A549 (cell line): Measurements from ENCODE around the gene ELFN1. TPM values are rescaled to one million over a fixed set of nuclear protein-coding genes. Genes with fewer than 3 reads are reported as not detected.

Experiments
- ATAC-seq, 2 experiments: fragments of 200-7000 bp in 1 of 2; fragments of >200 bp in 1 of 2; cut with Nextera tagmentation in 1 of 2; cut with Tn5 transposase in 1 of 2; 3 replicates each; pipeline versions ENCODE4 v1.8.0 to v1.9.1; 2018 to 2020; ENCODE audit warnings: mild to moderate bottlenecking in 1 of 2, moderate library complexity in 1 of 2
- CTCF ChIA-PET: fragments of 300-600 bp; sonication (Branson Sonifier 250); formaldehyde crosslinking; extraction: SDS; loops from one replicate; lab custom pipeline; 2021; ENCODE audit warnings: antibody characterized with exemption, inconsistent platforms; lab: Yijun Ruan, JAX
- POLR2A ChIA-PET: fragments of 350-600 bp; formaldehyde crosslinking; extraction: SDS; loops from one replicate; lab custom pipeline; 2021; ENCODE audit warnings: antibody characterized with exemption, inconsistent platforms; lab: Yijun Ruan, JAX
- DNase-seq, 2 experiments: peaks; one replicate each; pipeline versions ENCODE4 v3.0.0 to v3.0.0-alpha.2; 2011 to 2016; ENCODE audit warnings: low read depth in 1 of 2, low spot score in 1 of 2
- FAIRE-seq: peaks from 2 replicates; lab custom pipeline; 2011; peaks lifted over from hg19 to GRCh38; lab: Jason Lieb, UNC
- H3K27ac ChIP-seq, 2 experiments: fragments of >200 bp; sonication (Bioruptor Twin); formaldehyde crosslinking; 3 replicates each; pipeline ENCODE4 v1.5.1; 2016 to 2017
- H3K4me1 ChIP-seq: fragments of >200 bp; sonication (Bioruptor Twin); formaldehyde crosslinking; 3 replicates; pipeline ENCODE4 v1.6.1; 2016
- H3K4me2 ChIP-seq: fragments of >200 bp; sonication (Bioruptor Twin); formaldehyde crosslinking; 3 replicates; pipeline ENCODE4 v1.6.1; 2016
- H3K4me3 ChIP-seq: fragments of >200 bp; sonication (Bioruptor Twin); formaldehyde crosslinking; 3 replicates; pipeline ENCODE4 v1.5.1; 2016
- H3K9me3 ChIP-seq: fragments of >200 bp; sonication (Bioruptor Twin); formaldehyde crosslinking; 3 replicates; pipeline ENCODE4 v1.6.1; 2016
- BHLHE40 ChIP-seq: IDR thresholded peaks from 2 replicates; pipeline ENCODE4 v1.6.1; 2012; ENCODE audit warnings: low read depth, low read length, inconsistent platforms
- CEBPB ChIP-seq, 2 experiments: fragments of >200 bp in 1 of 2; sonication (Bioruptor Twin) in 1 of 2; formaldehyde crosslinking in 1 of 2; IDR thresholded peaks; 2 replicates each; pipeline ENCODE4 v1.6.1; 2012 to 2016
- EHF ChIP-seq: fragments of 250-450 bp; sonication (Bioruptor Pico); IDR thresholded peaks from 2 replicates; pipeline ENCODE4 v1.5.0; 2020; ENCODE audit warnings: mild to moderate bottlenecking
- EHMT2 ChIP-seq: fragments of 200-600 bp; sonication (generic); IDR thresholded peaks from 2 replicates; pipeline ENCODE4 v1.6.1; 2016; ENCODE audit warnings: antibody characterized with exemption, low read depth, mild to moderate bottlenecking, moderate library complexity
- EP300 ChIP-seq, 2 experiments: fragments of >200 bp; sonication (Bioruptor Twin); formaldehyde crosslinking; IDR thresholded peaks; 2 replicates in 1 of 2; 3 replicates in 1 of 2; pipeline ENCODE4 v1.6.1; 2016 to 2017
- FOSL2 ChIP-seq, 2 experiments: fragments of 450-650 bp in 1 of 2; fragments of >200 bp in 1 of 2; sonication (Bioruptor Twin) in 1 of 2; formaldehyde crosslinking; IDR thresholded peaks; 2 replicates each; pipeline versions ENCODE4 v1.5.0 to v1.6.1; 2016 to 2020; ENCODE audit warnings: mild to moderate bottlenecking in 1 of 2, moderate library complexity in 1 of 2
- FOXS1 ChIP-seq: fragments of 250-450 bp; sonication (Bioruptor Pico); IDR thresholded peaks from 2 replicates; pipeline ENCODE4 v1.5.0; 2020; ENCODE audit warnings: mild to moderate bottlenecking, moderate library complexity
- HOXA7 ChIP-seq: fragments of 250-450 bp; sonication (Bioruptor Pico); IDR thresholded peaks from 2 replicates; pipeline ENCODE4 v1.5.0; 2020; ENCODE audit warnings: mild to moderate bottlenecking, moderate library complexity
- JUN ChIP-seq, 2 experiments: fragments of >200 bp; sonication (Bioruptor Twin); formaldehyde crosslinking; IDR thresholded peaks; 2 replicates in 1 of 2; 3 replicates in 1 of 2; pipeline ENCODE4 v1.6.1; 2016 to 2017
- KDM1A ChIP-seq: fragments of 200-600 bp; sonication (generic); IDR thresholded peaks from 2 replicates; pipeline ENCODE4 v1.6.1; 2016; ENCODE audit warnings: low read depth, mild to moderate bottlenecking
- MYC ChIP-seq: IDR thresholded peaks from 2 replicates; pipeline ENCODE4 v1.6.1; 2012; ENCODE audit warnings: mild to moderate bottlenecking, inconsistent platforms, low read length, improper control_type of control experiment, borderline replicate concordance
- POLR2AphosphoS2 ChIP-seq: conservative IDR thresholded peaks from 2 replicates; pipeline ENCODE4 v1.6.1; 2012; ENCODE audit warnings: low read length, improper control_type of control experiment, inconsistent platforms
- RCOR1 ChIP-seq: fragments of 150-350 bp; IDR thresholded peaks from 2 replicates; pipeline ENCODE4 v1.6.1; 2014; ENCODE audit warnings: antibody characterized with exemption, low read length, low read depth
- SMC3 ChIP-seq: fragments of >200 bp; sonication (Bioruptor Twin); formaldehyde crosslinking; IDR thresholded peaks from 3 replicates; pipeline ENCODE4 v1.6.1; 2018; ENCODE audit warnings: inconsistent platforms
- SREBF2 ChIP-seq: fragments of 450-650 bp; IDR thresholded peaks from 2 replicates; pipeline ENCODE4 v1.6.1; 2014; ENCODE audit warnings: mild to moderate bottlenecking, moderate library complexity
- TP53 ChIP-seq: fragments of 250-450 bp; sonication (Bioruptor Pico); IDR thresholded peaks from 2 replicates; pipeline ENCODE4 v1.5.0; 2021; ENCODE audit warnings: mild to moderate bottlenecking, moderate library complexity
- ZC3H11A ChIP-seq: fragments of 450-650 bp; IDR thresholded peaks from 2 replicates; pipeline ENCODE4 v1.6.1; 2014; ENCODE audit warnings: antibody characterized with exemption, mild to moderate bottlenecking
- ZNF302 ChIP-seq: fragments of 250-450 bp; sonication (Bioruptor Pico); IDR thresholded peaks from 2 replicates; pipeline ENCODE4 v1.9.0; 2021; ENCODE audit warnings: inconsistent platforms, mild to moderate bottlenecking, moderate library complexity
- ZSCAN20 ChIP-seq: fragments of 250-450 bp; sonication (Bioruptor Pico); IDR thresholded peaks from 2 replicates; pipeline ENCODE4 v1.8.0; 2022; ENCODE audit warnings: mild to moderate bottlenecking, moderate library complexity
- WGBS: methylation state at CpG from one replicate; pipeline ENCODE4 v1.1.6; 2017; ENCODE audit errors: missing lambda C conversion rate; 5-methylcytosine and 5-hydroxymethylcytosine counted together
- polyA plus RNA-seq, 4 experiments: library from polyadenylated mRNA; depleted of rRNA in 3 of 4; stranded (reverse); fragments of >200 nt; fragmentation: RNase III in 1 of 4; extraction: RNeasy Plus Mini Kit Qiagen cat#74134 plus additional on column Dnase treatment in 1 of 4; gene quantifications; 2 replicates in 3 of 4; 3 replicates in 1 of 4; pipeline ENCODE4 v1.2.3, GENCODE V29; 2011 to 2017
- TF ChIP-seq, protein P1 (sequence below): fragments of 150-350 bp; IDR thresholded peaks from 2 replicates; pipeline ENCODE4 v1.6.1; 2014; ENCODE audit warnings: low read depth, mild to moderate bottlenecking, low read length
- TF ChIP-seq, protein P2 (sequence below): IDR thresholded peaks from 2 replicates; pipeline ENCODE4 v1.6.1; 2012; ENCODE audit warnings: low read depth, borderline replicate concordance
- TF ChIP-seq, protein P3 (sequence below): fragments of >200 bp; sonication (Bioruptor Twin); formaldehyde crosslinking; IDR thresholded peaks from 2 replicates; pipeline ENCODE4 v1.6.1; 2016
- TF ChIP-seq, protein P4 (sequence below): fragments of >200 bp; sonication (Bioruptor Twin); formaldehyde crosslinking; IDR thresholded peaks from 3 replicates; pipeline ENCODE4 v1.6.1; 2016
- TF ChIP-seq, protein P5 (sequence below): fragments of >200 bp; sonication (Bioruptor Twin); formaldehyde crosslinking; IDR thresholded peaks from 3 replicates; pipeline ENCODE4 v1.5.1; 2016

ELFN1 gene
- polyA plus RNA-seq, 2 of the 4 experiments (the other 2 are of a cell fraction): 0.08 to 0.10 TPM

DNA sequence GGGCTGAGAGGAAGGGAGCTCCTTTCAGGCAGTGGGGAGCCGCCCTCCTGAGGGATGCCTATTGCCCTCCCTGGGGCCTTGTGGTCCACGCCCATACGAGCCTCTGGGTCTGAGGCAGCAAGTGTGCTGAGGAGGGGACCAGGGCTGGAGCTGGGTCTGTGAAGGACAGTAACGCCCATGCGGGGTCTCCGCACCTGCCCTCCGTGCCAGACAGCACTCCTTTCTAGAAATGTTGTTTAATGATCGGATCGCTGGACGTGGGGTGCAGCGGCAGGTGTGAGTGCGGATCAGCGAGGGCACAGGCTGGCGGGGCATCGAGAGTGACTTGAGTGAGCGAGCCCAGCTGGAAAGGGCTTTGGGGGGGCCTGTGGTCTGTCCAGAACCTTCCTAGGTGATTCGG lies 70.1 kb downstream of the ELFN1 start:
- FAIRE-seq (no peak), DNase-seq (no peak), ATAC-seq (peak in 1 of 2 experiments; percentile 7; a peak in 1 of 6 replicates)
- H3K4me2 ChIP-seq: no peak overlapping the region
- 80% methylated on average over 17 of the region's 17 CpGs for WGBS
- H3K4me1 ChIP-seq: no peaks in the 10 kb centered on the region; the same call in 2 of the 3 replicates
- CTCF ChIA-PET: no interaction called here
- no peak overlapping the region for H3K27ac ChIP-seq
- POLR2A ChIA-PET: no interaction called here
- no peak overlapping the region for H3K4me3 ChIP-seq
- no peak for TF ChIP-seq JUN (IDR thresholded peaks at IDR 0.05)
- no peak for TF ChIP-seq SREBF2
- TF ChIP-seq, protein P1, sequence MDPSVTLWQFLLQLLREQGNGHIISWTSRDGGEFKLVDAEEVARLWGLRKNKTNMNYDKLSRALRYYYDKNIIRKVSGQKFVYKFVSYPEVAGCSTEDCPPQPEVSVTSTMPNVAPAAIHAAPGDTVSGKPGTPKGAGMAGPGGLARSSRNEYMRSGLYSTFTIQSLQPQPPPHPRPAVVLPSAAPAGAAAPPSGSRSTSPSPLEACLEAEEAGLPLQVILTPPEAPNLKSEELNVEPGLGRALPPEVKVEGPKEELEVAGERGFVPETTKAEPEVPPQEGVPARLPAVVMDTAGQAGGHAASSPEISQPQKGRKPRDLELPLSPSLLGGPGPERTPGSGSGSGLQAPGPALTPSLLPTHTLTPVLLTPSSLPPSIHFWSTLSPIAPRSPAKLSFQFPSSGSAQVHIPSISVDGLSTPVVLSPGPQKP: no peak
- no peak for TF ChIP-seq ZC3H11A
- TF ChIP-seq SMC3: no peak
- no peak for TF ChIP-seq TP53 (CRISPR knock-in tag)
- no peak for TF ChIP-seq HOXA7 (CRISPR knock-in tag)
- no peak for TF ChIP-seq RCOR1
- TF ChIP-seq MYC: no peak
- no peak for TF ChIP-seq POLR2AphosphoS2
- TF ChIP-seq BHLHE40: no peak
- TF ChIP-seq CEBPB (IDR thresholded peaks at IDR 0.05): no peak
- TF ChIP-seq, protein P2, sequence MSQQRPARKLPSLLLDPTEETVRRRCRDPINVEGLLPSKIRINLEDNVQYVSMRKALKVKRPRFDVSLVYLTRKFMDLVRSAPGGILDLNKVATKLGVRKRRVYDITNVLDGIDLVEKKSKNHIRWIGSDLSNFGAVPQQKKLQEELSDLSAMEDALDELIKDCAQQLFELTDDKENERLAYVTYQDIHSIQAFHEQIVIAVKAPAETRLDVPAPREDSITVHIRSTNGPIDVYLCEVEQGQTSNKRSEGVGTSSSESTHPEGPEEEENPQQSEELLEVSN: no peak
- no peak for TF ChIP-seq FOXS1 (CRISPR knock-in tag)
- TF ChIP-seq ZSCAN20 (CRISPR knock-in tag): no peak
- TF ChIP-seq EHF (CRISPR knock-in tag): no peak
- no peaks in the 10 kb centered on the region for H3K9me3 ChIP-seq

DNA sequence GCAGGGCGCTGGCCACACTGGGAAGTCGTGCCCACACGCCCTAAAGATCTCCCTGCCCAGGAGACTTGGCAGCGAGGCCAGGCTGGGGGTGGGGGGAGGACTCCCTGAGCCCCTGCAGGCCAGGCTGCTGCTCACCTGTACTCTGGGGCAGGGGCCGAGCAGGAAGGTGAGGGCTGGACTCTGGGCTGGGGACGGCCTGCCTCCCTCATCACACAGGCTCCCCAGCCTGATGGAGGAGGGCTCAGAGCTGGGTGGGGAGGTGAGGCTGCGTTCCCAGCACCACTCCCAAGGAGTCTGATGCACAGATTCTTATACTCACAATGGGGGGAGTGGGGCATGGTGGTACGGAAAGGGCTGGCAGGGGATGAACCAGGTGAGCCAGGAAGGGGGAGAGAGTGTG lies 71.2 kb downstream of the ELFN1 start:
- H3K9me3 ChIP-seq: no peaks in the 10 kb centered on the region
- no peak overlapping the region for H3K4me2 ChIP-seq
- H3K27ac ChIP-seq: no peak overlapping the region
- no peaks in the 10 kb centered on the region; the same call in 2 of the 3 replicates for H3K4me1 ChIP-seq
- no peak for DNase-seq
- TF ChIP-seq EHMT2: no peak
- TF ChIP-seq, protein P3, sequence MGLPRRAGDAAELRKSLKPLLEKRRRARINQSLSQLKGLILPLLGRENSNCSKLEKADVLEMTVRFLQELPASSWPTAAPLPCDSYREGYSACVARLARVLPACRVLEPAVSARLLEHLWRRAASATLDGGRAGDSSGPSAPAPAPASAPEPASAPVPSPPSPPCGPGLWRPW: no peak
- TF ChIP-seq, protein P1: no peak
- TF ChIP-seq EP300 (IDR thresholded peaks at IDR 0.05): no peak
- TF ChIP-seq FOXS1 (CRISPR knock-in tag): no peak
- TF ChIP-seq FOSL2 (IDR thresholded peaks at IDR 0.05): no peak
- TF ChIP-seq FOSL2 (CRISPR knock-in tag; IDR thresholded peaks at IDR 0.05): no peak
- TF ChIP-seq ZNF302 (CRISPR knock-in tag): no peak
- TF ChIP-seq ZSCAN20 (CRISPR knock-in tag): no peak
- TF ChIP-seq, protein P4, sequence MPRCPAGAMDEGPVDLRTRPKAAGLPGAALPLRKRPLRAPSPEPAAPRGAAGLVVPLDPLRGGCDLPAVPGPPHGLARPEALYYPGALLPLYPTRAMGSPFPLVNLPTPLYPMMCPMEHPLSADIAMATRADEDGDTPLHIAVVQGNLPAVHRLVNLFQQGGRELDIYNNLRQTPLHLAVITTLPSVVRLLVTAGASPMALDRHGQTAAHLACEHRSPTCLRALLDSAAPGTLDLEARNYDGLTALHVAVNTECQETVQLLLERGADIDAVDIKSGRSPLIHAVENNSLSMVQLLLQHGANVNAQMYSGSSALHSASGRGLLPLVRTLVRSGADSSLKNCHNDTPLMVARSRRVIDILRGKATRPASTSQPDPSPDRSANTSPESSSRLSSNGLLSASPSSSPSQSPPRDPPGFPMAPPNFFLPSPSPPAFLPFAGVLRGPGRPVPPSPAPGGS: no peak
- no peak for TF ChIP-seq KDM1A
- TF ChIP-seq, protein P5, sequence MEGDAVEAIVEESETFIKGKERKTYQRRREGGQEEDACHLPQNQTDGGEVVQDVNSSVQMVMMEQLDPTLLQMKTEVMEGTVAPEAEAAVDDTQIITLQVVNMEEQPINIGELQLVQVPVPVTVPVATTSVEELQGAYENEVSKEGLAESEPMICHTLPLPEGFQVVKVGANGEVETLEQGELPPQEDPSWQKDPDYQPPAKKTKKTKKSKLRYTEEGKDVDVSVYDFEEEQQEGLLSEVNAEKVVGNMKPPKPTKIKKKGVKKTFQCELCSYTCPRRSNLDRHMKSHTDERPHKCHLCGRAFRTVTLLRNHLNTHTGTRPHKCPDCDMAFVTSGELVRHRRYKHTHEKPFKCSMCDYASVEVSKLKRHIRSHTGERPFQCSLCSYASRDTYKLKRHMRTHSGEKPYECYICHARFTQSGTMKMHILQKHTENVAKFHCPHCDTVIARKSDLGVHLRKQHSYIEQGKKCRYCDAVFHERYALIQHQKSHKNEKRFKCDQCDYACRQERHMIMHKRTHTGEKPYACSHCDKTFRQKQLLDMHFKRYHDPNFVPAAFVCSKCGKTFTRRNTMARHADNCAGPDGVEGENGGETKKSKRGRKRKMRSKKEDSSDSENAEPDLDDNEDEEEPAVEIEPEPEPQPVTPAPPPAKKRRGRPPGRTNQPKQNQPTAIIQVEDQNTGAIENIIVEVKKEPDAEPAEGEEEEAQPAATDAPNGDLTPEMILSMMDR: no peak
- POLR2A ChIA-PET: no interaction called here
- no peak for FAIRE-seq
- no peak for ATAC-seq
- H3K4me3 ChIP-seq: no peak overlapping the region
- CTCF ChIA-PET: no interaction called here
- WGBS: 50% methylated on average over 6 of the region's 8 CpGs
